Fibroblast of gingiva (primary cell): ENCODE results near the gene MOK.
"Not testable (repeated sequence)": the region's sequence is repeated elsewhere in the genome, so short reads cannot be mapped to it uniquely, and the experiment has no call there.

Source experiments
- DNase-seq: peaks from one replicate; pipeline ENCODE4 v3.0.0-alpha.2; 2011; ENCODE audit warnings: low read depth

MOK gene

GRCh38 chr14:102248121-102248520 lies 56.8 kb downstream of the MOK start:
- DNase-seq, result no peak

GRCh38 chr14:102246071-102246470 lies 58.9 kb downstream of the MOK start:
- DNase-seq, result no peak

GRCh38 chr14:102243795-102244194 lies 61.2 kb downstream of the MOK start:
- DNase-seq, result not testable (repeated sequence)

- DNase-seq, result no peak
Measured at GRCh38 chr14:102241147-102241546, 63.8 kb downstream of the MOK start.

GRCh38 chr14:102240481-102240880 lies 64.5 kb downstream of the MOK start:
- not testable (repeated sequence) for DNase-seq

- no peak for DNase-seq
Measured at GRCh38 chr14:102239231-102239630, 65.7 kb downstream of the MOK start.

GRCh38 chr14:102238766-102239165 lies 66.2 kb downstream of the MOK start:
- no peak for DNase-seq

GRCh38 chr14:102238131-102238530 lies 66.8 kb downstream of the MOK start:
- no peak for DNase-seq

- no peak for DNase-seq
Measured at GRCh38 chr14:102236026-102236425, 68.9 kb downstream of the MOK start.

- DNase-seq, result peak; percentile 77
Measured at GRCh38 chr14:102235275-102235897, 69.6 kb downstream of the MOK start.

GRCh38 chr14:102234331-102235264 lies 70.4 kb downstream of the MOK start:
- no peak for DNase-seq

- DNase-seq, result no peak
Measured at GRCh38 chr14:102233081-102233480, 71.9 kb downstream of the MOK start.

- no peak for DNase-seq
Measured at GRCh38 chr14:102232348-102232625, 72.7 kb downstream of the MOK start.

- DNase-seq, result no peak
Measured at GRCh38 chr14:102231476-102232347, 73.3 kb downstream of the MOK start.

GRCh38 chr14:102230481-102231210 lies 74.3 kb downstream of the MOK start:
- DNase-seq, result no peak

- DNase-seq, result no peak
Measured at GRCh38 chr14:102229739-102230092, 75.2 kb downstream of the MOK start.

- no peak for DNase-seq
Measured at GRCh38 chr14:102229071-102229738, 75.8 kb downstream of the MOK start.

- DNase-seq, result no peak
Measured at GRCh38 chr14:102227184-102227964, 77.6 kb downstream of the MOK start.

- DNase-seq, result no peak
Measured at GRCh38 chr14:102226356-102227125, 78.4 kb downstream of the MOK start.

- DNase-seq, result no peak
Measured at GRCh38 chr14:102225936-102226335, 79.0 kb downstream of the MOK start.
